ENCODE data around the gene NACAD.

DNA sequence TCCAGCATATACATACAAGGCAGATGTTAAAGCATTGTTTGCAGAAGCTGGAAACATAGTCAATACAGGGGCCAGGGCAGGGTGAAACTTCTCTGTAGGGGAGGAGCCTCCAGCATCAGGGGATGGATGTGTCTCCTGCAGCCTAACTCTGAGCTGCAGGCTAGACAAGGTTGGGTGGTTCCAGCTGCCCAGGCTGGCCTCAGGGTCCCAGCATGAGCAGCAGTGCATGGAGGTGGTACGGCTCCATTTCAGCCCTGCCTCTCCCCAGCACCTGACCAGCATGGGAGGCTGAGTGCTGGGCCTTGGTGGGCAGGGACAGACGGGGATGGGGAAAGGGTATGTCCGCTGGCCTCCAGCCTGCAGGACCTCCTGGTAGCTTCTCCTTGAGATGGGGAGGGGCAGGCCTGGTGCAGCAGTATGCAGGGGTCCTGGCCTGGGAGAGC is 30.1 kb upstream of the NACAD start:
- TF ChIP-seq ZNF830 (tag by site-specific recombination; IDR thresholded peaks at IDR 0.05; ENCODE audit: low read depth) (no peak), ZNF121 (tag by site-specific recombination; IDR thresholded peaks at IDR 0.05) (no peak), GLI4 (tag by site-specific recombination; IDR thresholded peaks at IDR 0.05) (no peak), REPIN1 (tag by site-specific recombination; IDR thresholded peaks at IDR 0.05; ENCODE audit: low read depth) (no peak), YY1 (tag by site-specific recombination; IDR thresholded peaks at IDR 0.05) (no peak), ZNF623 (tag by site-specific recombination; IDR thresholded peaks at IDR 0.05) (no peak), ZNF792 (tag by site-specific recombination; IDR thresholded peaks at IDR 0.05) (no peak), ZNF626 (tag by site-specific recombination; IDR thresholded peaks at IDR 0.05) (no peak)
- TF ChIP-seq, protein P1, sequence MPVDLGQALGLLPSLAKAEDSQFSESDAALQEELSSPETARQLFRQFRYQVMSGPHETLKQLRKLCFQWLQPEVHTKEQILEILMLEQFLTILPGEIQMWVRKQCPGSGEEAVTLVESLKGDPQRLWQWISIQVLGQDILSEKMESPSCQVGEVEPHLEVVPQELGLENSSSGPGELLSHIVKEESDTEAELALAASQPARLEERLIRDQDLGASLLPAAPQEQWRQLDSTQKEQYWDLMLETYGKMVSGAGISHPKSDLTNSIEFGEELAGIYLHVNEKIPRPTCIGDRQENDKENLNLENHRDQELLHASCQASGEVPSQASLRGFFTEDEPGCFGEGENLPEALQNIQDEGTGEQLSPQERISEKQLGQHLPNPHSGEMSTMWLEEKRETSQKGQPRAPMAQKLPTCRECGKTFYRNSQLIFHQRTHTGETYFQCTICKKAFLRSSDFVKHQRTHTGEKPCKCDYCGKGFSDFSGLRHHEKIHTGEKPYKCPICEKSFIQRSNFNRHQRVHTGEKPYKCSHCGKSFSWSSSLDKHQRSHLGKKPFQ (tag by site-specific recombination; IDR thresholded peaks at IDR 0.05), result no peak
- TF ChIP-seq, protein P2, sequence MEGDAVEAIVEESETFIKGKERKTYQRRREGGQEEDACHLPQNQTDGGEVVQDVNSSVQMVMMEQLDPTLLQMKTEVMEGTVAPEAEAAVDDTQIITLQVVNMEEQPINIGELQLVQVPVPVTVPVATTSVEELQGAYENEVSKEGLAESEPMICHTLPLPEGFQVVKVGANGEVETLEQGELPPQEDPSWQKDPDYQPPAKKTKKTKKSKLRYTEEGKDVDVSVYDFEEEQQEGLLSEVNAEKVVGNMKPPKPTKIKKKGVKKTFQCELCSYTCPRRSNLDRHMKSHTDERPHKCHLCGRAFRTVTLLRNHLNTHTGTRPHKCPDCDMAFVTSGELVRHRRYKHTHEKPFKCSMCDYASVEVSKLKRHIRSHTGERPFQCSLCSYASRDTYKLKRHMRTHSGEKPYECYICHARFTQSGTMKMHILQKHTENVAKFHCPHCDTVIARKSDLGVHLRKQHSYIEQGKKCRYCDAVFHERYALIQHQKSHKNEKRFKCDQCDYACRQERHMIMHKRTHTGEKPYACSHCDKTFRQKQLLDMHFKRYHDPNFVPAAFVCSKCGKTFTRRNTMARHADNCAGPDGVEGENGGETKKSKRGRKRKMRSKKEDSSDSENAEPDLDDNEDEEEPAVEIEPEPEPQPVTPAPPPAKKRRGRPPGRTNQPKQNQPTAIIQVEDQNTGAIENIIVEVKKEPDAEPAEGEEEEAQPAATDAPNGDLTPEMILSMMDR (tag by site-specific recombination; IDR thresholded peaks at IDR 0.05), result no peak
- TF ChIP-seq, protein P3, sequence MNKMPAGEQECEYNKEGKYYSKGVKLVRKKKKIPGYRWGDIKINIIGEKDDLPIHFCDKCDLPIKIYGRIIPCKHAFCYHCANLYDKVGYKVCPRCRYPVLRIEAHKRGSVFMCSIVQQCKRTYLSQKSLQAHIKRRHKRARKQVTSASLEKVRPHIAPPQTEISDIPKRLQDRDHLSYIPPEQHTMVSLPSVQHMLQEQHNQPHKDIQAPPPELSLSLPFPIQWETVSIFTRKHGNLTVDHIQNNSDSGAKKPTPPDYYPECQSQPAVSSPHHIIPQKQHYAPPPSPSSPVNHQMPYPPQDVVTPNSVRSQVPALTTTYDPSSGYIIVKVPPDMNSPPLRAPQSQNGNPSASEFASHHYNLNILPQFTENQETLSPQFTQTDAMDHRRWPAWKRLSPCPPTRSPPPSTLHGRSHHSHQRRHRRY (tag by site-specific recombination; IDR thresholded peaks at IDR 0.05), result no peak
- TF ChIP-seq, protein P4, sequence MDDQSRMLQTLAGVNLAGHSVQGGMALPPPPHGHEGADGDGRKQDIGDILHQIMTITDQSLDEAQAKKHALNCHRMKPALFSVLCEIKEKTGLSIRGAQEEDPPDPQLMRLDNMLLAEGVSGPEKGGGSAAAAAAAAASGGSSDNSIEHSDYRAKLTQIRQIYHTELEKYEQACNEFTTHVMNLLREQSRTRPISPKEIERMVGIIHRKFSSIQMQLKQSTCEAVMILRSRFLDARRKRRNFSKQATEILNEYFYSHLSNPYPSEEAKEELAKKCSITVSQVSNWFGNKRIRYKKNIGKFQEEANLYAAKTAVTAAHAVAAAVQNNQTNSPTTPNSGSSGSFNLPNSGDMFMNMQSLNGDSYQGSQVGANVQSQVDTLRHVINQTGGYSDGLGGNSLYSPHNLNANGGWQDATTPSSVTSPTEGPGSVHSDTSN (CRISPR knock-in tag; IDR thresholded peaks at IDR 0.05), result no peak
- TF ChIP-seq, protein P5, sequence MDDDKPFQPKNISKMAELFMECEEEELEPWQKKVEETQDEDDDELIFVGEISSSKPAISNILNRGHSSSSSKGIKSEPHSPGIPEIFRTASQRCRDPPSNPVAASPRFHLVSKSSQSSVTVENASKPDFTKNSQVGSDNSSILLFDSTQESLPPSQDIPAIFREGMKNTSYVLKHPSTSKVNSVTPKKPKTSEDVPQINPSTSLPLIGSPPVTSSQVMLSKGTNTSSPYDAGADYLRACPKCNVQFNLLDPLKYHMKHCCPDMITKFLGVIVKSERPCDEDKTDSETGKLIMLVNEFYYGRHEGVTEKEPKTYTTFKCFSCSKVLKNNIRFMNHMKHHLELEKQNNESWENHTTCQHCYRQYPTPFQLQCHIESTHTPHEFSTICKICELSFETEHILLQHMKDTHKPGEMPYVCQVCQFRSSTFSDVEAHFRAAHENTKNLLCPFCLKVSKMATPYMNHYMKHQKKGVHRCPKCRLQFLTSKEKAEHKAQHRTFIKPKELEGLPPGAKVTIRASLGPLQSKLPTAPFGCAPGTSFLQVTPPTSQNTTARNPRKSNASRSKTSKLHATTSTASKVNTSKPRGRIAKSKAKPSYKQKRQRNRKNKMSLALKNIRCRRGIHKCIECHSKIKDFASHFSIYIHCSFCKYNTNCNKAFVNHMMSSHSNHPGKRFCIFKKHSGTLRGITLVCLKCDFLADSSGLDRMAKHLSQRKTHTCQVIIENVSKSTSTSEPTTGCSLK (tag by site-specific recombination; IDR thresholded peaks at IDR 0.05), result no peak

Data from HEK293 (cell line).